ENCODE measurements around the gene ADGRV1.

DNA sequence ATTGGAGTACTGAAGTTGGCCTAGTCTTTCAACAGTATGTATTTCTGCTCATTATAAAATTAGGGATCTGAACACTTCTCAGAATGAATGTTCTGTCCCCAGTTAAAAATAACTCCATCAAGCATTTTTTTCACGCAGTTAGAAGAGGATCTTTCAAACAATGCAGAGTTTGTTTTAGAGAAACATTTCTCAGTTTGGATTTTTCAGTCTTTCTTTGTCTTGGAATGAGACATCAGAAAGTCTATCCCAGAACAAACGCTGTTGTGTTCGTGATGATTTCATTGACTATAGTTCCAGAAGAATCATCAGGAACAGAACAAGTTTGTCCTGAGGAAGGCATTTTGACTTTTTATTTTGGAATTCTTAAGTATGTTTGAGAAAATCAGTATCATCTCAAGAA, 605.8 kb downstream of the ADGRV1 start:
- TF ChIP-seq CTCF (IDR thresholded peaks at IDR 0.05) (no peak), POLR2A (IDR thresholded peaks at IDR 0.05) (no peak)
